ENCODE data around the gene GTPBP6. TPM values are rescaled to one million over a fixed set of nuclear protein-coding genes. Genes with fewer than 3 reads are reported as not detected.

GTPBP6 gene
- total RNA-seq, 3 donors from 2014 or later (not counting 1 experiment from before 2014, with no cell fraction given) = 46.9 to 62.8 (median 49.8) TPM

DNA sequence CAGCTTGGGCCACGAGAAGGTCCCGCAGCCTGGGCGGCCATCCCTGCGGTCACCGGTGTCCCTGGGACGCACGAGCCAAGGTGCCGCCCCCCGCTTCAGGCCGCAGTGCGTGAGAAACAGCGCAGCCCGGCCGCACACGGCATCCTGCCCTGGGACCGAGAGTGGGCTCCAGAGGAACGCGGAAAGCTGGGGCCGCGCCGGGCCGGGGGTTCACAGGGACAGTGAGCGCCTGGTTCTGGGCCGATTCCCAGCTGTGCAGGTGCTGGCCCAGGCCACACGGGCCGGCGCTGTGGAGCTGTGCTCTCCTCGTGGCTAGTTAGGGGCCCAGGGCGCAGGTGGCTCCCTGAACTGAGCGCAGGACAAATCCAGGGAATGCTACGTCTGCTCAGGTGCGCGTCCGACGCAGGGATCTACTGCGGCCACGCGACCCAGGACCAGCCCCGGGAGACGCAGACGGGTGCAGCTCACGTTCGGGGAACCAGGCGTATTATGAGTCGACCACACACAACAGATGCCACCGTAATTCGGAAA lies 25.8 kb upstream of the GTPBP6 start:
- Mint-ChIP-seq H3K27me3 (ENCODE audit: low read depth in 2 of 2) (no peaks in the 10 kb centered on the region), H3K36me3 (no peaks in the 10 kb centered on the region), H3K4me1 (peaks cover 0 to 5% of the 10 kb centered on the region in 2 donors), H3K9me3 (peaks cover 2 to 3% of the 10 kb centered on the region in 2 donors), H3K4me3 (no peak overlapping the region), H3K27ac (no peak overlapping the region)
- intact Hi-C loops (cut with micrococcal nuclease) = loop anchor here (10.0 kb wide), 1 partner anchor 60 kb away; no protein-coding TSS in a partner anchor
- TF ChIP-seq, protein P1, sequence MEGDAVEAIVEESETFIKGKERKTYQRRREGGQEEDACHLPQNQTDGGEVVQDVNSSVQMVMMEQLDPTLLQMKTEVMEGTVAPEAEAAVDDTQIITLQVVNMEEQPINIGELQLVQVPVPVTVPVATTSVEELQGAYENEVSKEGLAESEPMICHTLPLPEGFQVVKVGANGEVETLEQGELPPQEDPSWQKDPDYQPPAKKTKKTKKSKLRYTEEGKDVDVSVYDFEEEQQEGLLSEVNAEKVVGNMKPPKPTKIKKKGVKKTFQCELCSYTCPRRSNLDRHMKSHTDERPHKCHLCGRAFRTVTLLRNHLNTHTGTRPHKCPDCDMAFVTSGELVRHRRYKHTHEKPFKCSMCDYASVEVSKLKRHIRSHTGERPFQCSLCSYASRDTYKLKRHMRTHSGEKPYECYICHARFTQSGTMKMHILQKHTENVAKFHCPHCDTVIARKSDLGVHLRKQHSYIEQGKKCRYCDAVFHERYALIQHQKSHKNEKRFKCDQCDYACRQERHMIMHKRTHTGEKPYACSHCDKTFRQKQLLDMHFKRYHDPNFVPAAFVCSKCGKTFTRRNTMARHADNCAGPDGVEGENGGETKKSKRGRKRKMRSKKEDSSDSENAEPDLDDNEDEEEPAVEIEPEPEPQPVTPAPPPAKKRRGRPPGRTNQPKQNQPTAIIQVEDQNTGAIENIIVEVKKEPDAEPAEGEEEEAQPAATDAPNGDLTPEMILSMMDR (IDR thresholded peaks at IDR 0.05) = no peak
- no peaks in the 10 kb centered on the region for H3K4me1 ChIP-seq (ENCODE audit: control insufficient read depth, insufficient read depth, low read length)
- DNase-seq = peak in 1 of 2 donors; percentile 7
- WGBS (ENCODE audit: insufficient coverage) = 97% methylated on average over 47 of the region's 47 CpGs
- ATAC-seq = no peak
- H3K9me3 ChIP-seq (ENCODE audit: control insufficient read depth, insufficient read depth, low read length) = no peaks in the 10 kb centered on the region
- no peaks in the 10 kb centered on the region for H3K27me3 ChIP-seq (ENCODE audit: control insufficient read depth, insufficient read depth, low read length)
- no peak overlapping the region for H3K27ac ChIP-seq (ENCODE audit: low read length)
- no peaks in the 10 kb centered on the region for H3K36me3 ChIP-seq (ENCODE audit: control insufficient read depth, insufficient read depth, low read length)
- H3K4me3 ChIP-seq (ENCODE audit: low read length) = no peak overlapping the region

DNA sequence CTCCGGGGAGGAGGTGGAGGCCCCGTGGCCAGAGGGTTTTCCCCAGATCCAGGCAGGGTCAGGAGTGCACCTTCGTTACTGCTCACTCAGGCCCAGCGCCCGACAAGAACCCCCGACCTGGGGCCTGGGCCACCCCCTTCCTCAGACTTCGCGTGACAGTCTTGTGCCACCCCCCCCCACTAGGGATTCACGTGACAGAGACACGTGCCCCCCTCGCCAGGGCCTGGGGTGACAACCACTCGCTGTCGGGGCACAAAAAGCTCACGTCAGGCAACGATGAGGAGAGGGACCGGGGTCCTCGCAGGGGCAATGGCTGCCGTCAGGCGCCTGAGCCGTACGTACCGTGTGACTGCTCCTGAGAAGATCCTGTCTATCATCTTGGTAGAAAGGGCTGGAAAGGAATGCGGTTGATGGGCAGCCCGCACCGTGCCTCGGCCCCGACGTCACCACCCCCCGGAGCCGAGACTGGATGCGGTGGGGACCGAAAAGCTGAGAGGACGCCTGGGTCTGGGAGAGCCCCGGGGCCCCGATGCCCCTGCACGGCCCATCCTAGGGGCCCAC lies 23.0 kb upstream of the GTPBP6 start:
- Histone ChIP-seq H3K27me3 (ENCODE audit: control insufficient read depth, insufficient read depth, low read length) (no peaks in the 10 kb centered on the region), H3K27ac (ENCODE audit: low read length) (no peak overlapping the region), H3K4me3 (ENCODE audit: low read length) (no peak overlapping the region), H3K36me3 (ENCODE audit: control insufficient read depth, insufficient read depth, low read length) (no peaks in the 10 kb centered on the region), H3K9me3 (ENCODE audit: control insufficient read depth, insufficient read depth, low read length) (no peaks in the 10 kb centered on the region), H3K4me1 (ENCODE audit: control insufficient read depth, insufficient read depth, low read length) (no peaks in the 10 kb centered on the region)
- WGBS (ENCODE audit: insufficient coverage) = 97% methylated on average over 34 of the region's 36 CpGs
- Mint-ChIP-seq H3K4me3 (no peak overlapping the region), H3K4me1 (peaks cover 0 to 5% of the 10 kb centered on the region in 2 donors), H3K27ac (peak overlapping the region in 1 of 2 donors; percentile 38), H3K9me3 (peaks cover 2 to 3% of the 10 kb centered on the region in 2 donors), H3K27me3 (ENCODE audit: low read depth in 2 of 2) (no peaks in the 10 kb centered on the region), H3K36me3 (no peaks in the 10 kb centered on the region)
- TF ChIP-seq, protein P1 (IDR thresholded peaks at IDR 0.05) = no peak
- intact Hi-C loops (cut with micrococcal nuclease) = loop anchor here (10.0 kb wide), 1 partner anchor 63 kb away; no protein-coding TSS in a partner anchor
- ATAC-seq = no peak
- DNase-seq = peak in 1 of 2 donors; percentile 10

DNA sequence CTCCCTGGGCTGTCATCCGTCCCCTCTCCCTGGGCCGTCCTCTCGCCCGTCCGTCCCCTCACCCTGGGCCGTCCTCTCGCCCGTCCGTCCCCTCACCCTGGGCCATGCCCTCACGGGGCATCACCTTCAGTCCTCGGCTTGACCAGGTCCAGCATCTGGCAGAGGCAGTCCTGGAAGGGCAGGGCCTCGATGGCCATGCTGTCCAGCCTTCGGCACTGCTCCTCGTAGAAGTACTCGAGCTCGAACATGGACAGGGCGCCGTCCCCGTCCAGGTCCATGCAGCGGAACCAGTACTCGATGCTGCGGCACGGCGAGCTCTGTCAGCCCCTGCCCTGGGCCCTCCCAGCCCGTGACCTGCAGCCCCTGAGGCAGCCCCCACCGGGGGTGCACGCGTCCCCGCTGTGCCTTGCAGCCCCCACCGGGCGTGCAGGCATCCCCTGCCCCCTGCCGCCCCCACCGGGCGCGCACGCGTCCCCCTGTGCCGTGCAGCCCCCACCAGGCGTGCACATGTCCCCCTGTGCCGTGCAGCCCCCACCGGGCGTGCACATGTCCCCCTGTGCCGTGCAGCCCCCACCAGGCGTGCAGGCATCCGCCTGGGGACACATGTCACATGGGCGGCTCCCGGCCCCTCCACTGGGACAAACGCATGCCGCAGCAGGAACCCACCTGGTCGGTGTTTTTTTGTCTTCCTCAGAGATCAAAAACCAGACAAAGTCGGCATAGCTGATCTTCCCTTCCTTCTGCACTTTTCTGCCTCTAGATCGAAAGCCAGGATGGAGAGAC lies 22.2 kb upstream of the GTPBP6 start:
- Histone ChIP-seq H3K4me3 (ENCODE audit: low read length) (no peak overlapping the region), H3K27me3 (ENCODE audit: control insufficient read depth, insufficient read depth, low read length) (no peaks in the 10 kb centered on the region), H3K9me3 (ENCODE audit: control insufficient read depth, insufficient read depth, low read length) (no peaks in the 10 kb centered on the region), H3K36me3 (ENCODE audit: control insufficient read depth, insufficient read depth, low read length) (no peaks in the 10 kb centered on the region), H3K4me1 (ENCODE audit: control insufficient read depth, insufficient read depth, low read length) (no peaks in the 10 kb centered on the region), H3K27ac (ENCODE audit: low read length) (no peak overlapping the region)
- TF ChIP-seq, protein P1 (IDR thresholded peaks at IDR 0.05) = no peak
- Mint-ChIP-seq H3K4me1 (peaks cover 0 to 5% of the 10 kb centered on the region in 2 donors), H3K27ac (no peak overlapping the region), H3K27me3 (ENCODE audit: low read depth in 2 of 2) (no peaks in the 10 kb centered on the region), H3K9me3 (peaks cover 2 to 3% of the 10 kb centered on the region in 2 donors), H3K4me3 (no peak overlapping the region), H3K36me3 (no peaks in the 10 kb centered on the region)
- intact Hi-C loops (cut with micrococcal nuclease) = loop anchor here (10.0 kb wide), 1 partner anchor 64 kb away; no protein-coding TSS in a partner anchor
- WGBS (ENCODE audit: insufficient coverage) = 95% methylated on average over 50 of the region's 52 CpGs
- DNase-seq (peak in 1 of 2 donors; percentile 13), ATAC-seq (no peak)
